Right lobe of liver (tissue), 4 donors: ENCODE measurements around the gene GAD1.

ENCODE experiments used
- POLR2A ChIP-seq: fragments of 450-650 bp; IDR thresholded peaks from one replicate; pipeline ENCODE4 v1.6.1; 2017; ENCODE audit warnings: antibody characterized with exemption, mild to moderate bottlenecking
- TF ChIP-seq, protein P1 (sequence below), 4 donors: fragments of 200-600 bp in 3 of 4; fragments of 450-650 bp in 1 of 4; IDR thresholded peaks; one replicate each; pipeline versions ENCODE4 v1.5.1 to v1.8.0; 2016 to 2022; ENCODE audit warnings: antibody characterized with exemption in 4 of 4, mild to moderate bottlenecking in 2 of 4
- donor health status: DM: no; HTN: no; CAD: no.
- donor health status: DM: no; HTN: no; CAD: no.
- donor health status: DM: no; HTN: yes; CAD: no.

DNA sequence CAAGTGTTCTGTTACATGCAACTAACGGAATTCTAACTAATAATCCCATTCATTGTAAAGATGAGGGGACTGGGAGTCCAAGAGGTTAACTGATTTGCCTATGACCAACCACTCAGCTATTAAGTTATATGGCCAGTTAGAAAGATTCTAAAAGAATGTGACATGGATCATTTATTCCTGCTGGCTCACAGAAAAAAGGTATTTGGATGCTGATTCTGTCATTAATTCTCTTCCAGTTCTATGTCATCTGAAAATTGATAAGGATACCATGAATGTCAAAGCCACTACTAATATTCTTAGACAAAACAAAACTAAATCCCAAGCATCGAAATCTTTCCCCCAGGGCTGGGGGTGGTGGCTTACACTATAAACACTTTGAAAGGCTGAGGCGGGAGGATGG is 71.2 kb downstream of the GAD1 start:
- TF ChIP-seq, protein P1, sequence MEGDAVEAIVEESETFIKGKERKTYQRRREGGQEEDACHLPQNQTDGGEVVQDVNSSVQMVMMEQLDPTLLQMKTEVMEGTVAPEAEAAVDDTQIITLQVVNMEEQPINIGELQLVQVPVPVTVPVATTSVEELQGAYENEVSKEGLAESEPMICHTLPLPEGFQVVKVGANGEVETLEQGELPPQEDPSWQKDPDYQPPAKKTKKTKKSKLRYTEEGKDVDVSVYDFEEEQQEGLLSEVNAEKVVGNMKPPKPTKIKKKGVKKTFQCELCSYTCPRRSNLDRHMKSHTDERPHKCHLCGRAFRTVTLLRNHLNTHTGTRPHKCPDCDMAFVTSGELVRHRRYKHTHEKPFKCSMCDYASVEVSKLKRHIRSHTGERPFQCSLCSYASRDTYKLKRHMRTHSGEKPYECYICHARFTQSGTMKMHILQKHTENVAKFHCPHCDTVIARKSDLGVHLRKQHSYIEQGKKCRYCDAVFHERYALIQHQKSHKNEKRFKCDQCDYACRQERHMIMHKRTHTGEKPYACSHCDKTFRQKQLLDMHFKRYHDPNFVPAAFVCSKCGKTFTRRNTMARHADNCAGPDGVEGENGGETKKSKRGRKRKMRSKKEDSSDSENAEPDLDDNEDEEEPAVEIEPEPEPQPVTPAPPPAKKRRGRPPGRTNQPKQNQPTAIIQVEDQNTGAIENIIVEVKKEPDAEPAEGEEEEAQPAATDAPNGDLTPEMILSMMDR (IDR thresholded peaks at IDR 0.05): no peak
- no peak for TF ChIP-seq POLR2A
